Measurements from ENCODE around the gene EP400.

- TF ChIP-seq, protein P1, sequence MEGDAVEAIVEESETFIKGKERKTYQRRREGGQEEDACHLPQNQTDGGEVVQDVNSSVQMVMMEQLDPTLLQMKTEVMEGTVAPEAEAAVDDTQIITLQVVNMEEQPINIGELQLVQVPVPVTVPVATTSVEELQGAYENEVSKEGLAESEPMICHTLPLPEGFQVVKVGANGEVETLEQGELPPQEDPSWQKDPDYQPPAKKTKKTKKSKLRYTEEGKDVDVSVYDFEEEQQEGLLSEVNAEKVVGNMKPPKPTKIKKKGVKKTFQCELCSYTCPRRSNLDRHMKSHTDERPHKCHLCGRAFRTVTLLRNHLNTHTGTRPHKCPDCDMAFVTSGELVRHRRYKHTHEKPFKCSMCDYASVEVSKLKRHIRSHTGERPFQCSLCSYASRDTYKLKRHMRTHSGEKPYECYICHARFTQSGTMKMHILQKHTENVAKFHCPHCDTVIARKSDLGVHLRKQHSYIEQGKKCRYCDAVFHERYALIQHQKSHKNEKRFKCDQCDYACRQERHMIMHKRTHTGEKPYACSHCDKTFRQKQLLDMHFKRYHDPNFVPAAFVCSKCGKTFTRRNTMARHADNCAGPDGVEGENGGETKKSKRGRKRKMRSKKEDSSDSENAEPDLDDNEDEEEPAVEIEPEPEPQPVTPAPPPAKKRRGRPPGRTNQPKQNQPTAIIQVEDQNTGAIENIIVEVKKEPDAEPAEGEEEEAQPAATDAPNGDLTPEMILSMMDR (IDR thresholded peaks at IDR 0.05): no peak
- TF ChIP-seq POLR2A (IDR thresholded peaks at IDR 0.05): no peak
These were observed 105.9 kb downstream of the EP400 start for GRCh38 chr12:132055535-132056096.
